Mononuclear cell (primary cell): Measurements from ENCODE around the gene GJB5. TPM values are rescaled to one million over a fixed set of nuclear protein-coding genes. Genes with fewer than 3 reads are reported as not detected.

Experiments
- H3K27me3 ChIP-seq: 2 replicates; pipeline ENCODE4 v1.6.0; 2011; ENCODE audit warnings: low read length, control low read depth; ENCODE audit not compliant: insufficient read depth
- H3K4me1 ChIP-seq: 2 replicates; pipeline ENCODE4 v1.5.1; 2011; ENCODE audit warnings: mild to moderate bottlenecking, low read length, control low read depth; ENCODE audit not compliant: insufficient read depth
- H3K4me3 ChIP-seq: 2 replicates; pipeline ENCODE4 v1.5.1; 2011; ENCODE audit warnings: mild to moderate bottlenecking, low read length, moderate library complexity
- H3K9me3 ChIP-seq: 2 replicates; pipeline ENCODE4 v1.5.1; 2011; ENCODE audit warnings: low read depth, mild to moderate bottlenecking, control low read depth, low read length
- total RNA-seq: library from RNA; depleted of rRNA; stranded (reverse); fragments of >200 nt; gene quantifications from one replicate; pipeline ENCODE4 v1.2.3, GENCODE V29; 2012

Gene GJB5
- total RNA-seq, 1 donor, result not detected

DNA sequence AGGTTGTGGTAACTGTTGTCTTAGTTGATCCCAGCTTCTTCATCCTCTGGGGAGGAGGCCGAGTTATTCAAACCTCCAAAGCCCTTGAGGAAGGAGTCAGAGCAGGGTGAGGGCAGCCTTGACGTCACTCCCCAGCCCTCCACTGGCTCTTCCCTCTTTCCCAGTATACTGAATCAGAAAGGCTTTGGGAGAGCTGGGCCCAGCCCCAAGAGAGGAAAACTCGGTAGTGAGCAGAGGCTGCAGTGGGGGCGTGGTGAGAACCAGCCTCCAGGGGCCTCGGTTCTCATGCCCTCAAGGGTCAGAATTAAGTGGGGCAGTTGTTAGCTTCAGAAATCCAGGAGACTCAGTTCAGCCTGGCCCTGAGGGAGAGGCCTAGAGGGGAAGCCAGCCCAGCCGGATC is 36.1 kb downstream of the GJB5 start:
- H3K27me3 ChIP-seq, result peaks cover 8% of the 10 kb centered on the region
- H3K4me3 ChIP-seq, result no peak overlapping the region
- H3K4me1 ChIP-seq, result no peaks in the 10 kb centered on the region
- no peaks in the 10 kb centered on the region for H3K9me3 ChIP-seq

DNA sequence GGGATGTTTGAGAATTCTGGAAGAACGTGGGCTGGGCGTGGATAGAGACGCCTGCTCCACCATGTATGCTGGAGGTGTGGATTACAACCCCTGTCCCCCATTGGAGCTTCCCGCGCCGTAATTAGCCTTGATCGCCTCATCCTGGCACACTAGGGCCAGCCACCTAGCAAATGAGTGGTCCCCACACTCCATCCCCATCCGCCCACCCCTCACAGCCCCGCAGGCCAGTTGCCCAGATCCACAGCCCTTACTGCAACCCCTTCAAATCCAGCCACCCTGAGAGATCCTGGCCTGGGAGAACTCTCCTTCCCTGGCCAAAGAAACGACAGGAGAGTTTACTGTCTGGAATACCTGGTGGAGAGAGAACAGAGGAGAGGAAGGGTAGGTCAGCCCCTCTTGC is 37.6 kb downstream of the GJB5 start:
- Histone ChIP-seq H3K4me1 (no peaks in the 10 kb centered on the region), H3K9me3 (no peaks in the 10 kb centered on the region), H3K27me3 (peaks cover 8% of the 10 kb centered on the region)

DNA sequence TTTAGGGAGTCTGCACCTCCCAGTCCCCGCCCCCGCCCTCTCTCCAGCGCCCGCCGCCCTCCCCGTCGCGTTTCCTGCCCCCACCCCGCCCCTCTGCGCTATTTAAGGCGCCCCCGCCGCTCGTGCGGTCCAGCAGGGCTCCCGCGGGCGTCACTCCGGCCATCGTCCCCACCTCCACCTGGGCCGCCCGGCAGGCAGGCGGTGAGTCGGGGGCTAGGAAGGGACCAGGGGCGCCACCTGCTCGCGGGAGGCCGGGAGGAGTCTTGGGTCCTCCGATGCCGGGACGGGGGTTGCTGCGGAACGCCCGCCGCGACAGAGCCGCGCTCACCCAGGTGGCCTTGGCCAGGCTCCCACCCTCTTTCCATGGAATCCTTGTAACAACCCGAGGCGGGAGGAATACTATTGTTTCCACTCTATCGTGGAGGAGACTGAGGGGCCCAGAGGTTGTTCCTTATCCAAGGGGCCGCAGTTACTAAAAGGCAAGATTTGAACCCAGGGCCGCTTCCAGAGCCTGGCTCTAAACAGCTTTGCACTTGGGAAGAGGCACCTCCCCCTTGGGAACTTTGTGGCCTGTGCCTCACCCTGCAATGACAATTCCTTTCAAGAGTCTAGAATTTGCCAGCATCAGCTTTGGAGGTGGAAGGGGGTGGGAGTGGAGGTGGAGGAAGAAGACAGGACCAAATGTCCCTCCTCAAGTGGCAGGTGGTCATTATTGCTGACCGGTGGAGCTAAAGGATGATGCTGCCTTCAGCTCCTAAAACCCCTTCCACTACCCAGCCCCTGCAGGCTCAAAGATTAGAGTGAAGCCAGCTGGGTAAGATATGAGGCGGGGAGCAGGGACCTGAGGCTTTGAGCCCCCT is 38.3 kb downstream of the GJB5 start, which contains the start of gene GJA4:
Gene GJA4 (plus strand): TSS at position 132 of the 860 bp plus-strand sequence. CDS start 1,215 bp downstream, outside the sequence.
- no peaks in the 10 kb centered on the region for H3K4me1 ChIP-seq
- peaks cover 8% of the 10 kb centered on the region for H3K27me3 ChIP-seq
- no peak within 1 kb of the TSS for H3K4me3 ChIP-seq

More for the DNA sequence above, 37.6 kb downstream of the GJB5 start:
- no peak overlapping the region for H3K4me3 ChIP-seq

DNA sequence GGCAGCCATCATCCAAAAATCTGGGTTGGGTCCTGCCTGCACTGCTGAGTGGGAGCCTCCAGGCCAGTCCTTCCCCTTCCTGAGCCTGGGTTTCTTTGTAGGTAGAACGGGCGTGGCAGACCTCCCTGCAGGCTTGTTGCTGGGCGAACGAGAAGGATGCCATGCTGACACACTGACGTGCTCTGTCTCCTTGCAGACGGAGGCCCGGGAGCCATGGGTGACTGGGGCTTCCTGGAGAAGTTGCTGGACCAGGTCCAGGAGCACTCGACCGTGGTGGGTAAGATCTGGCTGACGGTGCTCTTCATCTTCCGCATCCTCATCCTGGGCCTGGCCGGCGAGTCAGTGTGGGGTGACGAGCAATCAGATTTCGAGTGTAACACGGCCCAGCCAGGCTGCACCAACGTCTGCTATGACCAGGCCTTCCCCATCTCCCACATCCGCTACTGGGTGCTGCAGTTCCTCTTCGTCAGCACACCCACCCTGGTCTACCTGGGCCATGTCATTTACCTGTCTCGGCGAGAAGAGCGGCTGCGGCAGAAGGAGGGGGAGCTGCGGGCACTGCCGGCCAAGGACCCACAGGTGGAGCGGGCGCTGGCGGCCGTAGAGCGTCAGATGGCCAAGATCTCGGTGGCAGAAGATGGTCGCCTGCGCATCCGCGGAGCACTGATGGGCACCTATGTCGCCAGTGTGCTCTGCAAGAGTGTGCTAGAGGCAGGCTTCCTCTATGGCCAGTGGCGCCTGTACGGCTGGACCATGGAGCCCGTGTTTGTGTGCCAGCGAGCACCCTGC is 39.3 kb downstream of the GJB5 start:
- Histone ChIP-seq H3K4me1 (no peaks in the 10 kb centered on the region), H3K9me3 (no peaks in the 10 kb centered on the region), H3K27me3 (peaks cover 8% of the 10 kb centered on the region), H3K4me3 (no peak overlapping the region)

More for the DNA sequence above, 38.3 kb downstream of the GJB5 start, which contains the start of gene GJA4:
- H3K9me3 ChIP-seq, result no peaks in the 10 kb centered on the region

DNA sequence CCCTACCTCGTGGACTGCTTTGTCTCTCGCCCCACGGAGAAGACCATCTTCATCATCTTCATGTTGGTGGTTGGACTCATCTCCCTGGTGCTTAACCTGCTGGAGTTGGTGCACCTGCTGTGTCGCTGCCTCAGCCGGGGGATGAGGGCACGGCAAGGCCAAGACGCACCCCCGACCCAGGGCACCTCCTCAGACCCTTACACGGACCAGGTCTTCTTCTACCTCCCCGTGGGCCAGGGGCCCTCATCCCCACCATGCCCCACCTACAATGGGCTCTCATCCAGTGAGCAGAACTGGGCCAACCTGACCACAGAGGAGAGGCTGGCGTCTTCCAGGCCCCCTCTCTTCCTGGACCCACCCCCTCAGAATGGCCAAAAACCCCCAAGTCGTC is 39.9 kb downstream of the GJB5 start:
- Histone ChIP-seq H3K27me3 (peaks cover 8% of the 10 kb centered on the region), H3K4me1 (no peaks in the 10 kb centered on the region), H3K9me3 (no peaks in the 10 kb centered on the region), H3K4me3 (no peak overlapping the region)

DNA sequence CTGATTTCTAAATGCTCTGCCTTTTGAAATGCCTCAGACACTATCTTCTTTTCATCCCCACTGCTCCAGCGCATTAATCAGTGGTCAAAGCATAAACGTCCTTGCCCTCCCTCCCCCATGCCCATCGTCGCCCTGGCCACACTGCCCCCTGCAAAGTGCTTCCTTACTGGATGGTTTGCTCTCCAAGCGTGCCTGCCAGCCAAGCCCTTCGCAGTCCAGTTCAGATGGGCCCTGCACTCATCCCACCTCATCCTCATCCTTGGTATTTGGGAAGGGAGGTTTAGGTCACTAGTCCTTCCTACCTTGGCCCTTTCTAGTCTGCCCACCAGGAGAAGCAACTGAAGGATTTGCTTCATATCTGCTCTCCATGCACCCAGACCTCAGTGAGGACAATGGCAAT is 41.1 kb downstream of the GJB5 start:
- Histone ChIP-seq H3K9me3 (no peaks in the 10 kb centered on the region), H3K4me1 (no peaks in the 10 kb centered on the region), H3K27me3 (peaks cover 8% of the 10 kb centered on the region), H3K4me3 (no peak overlapping the region)

DNA sequence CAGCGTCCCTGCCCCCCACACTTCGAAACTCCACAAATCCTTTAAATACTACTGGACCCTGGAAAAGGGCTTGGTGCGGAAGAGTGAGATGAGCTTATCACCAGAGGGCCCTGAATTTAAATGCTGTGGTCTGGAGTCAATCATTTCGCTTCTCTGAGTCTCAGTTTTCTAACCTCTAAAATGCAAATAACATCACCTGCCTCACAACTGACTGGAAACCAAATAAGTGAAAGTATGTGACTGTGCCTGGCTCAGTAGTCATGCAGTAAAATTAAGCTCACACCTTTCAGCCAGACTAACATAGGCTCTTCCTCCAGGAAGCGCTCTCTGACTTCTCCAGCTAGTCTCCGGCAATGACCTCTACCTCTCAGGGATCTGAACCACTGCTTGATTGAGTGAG is 42.1 kb downstream of the GJB5 start:
- no peaks in the 10 kb centered on the region for H3K9me3 ChIP-seq
- no peak overlapping the region for H3K4me3 ChIP-seq
- peaks cover 6% of the 10 kb centered on the region for H3K27me3 ChIP-seq
- H3K4me1 ChIP-seq, result no peaks in the 10 kb centered on the region

DNA sequence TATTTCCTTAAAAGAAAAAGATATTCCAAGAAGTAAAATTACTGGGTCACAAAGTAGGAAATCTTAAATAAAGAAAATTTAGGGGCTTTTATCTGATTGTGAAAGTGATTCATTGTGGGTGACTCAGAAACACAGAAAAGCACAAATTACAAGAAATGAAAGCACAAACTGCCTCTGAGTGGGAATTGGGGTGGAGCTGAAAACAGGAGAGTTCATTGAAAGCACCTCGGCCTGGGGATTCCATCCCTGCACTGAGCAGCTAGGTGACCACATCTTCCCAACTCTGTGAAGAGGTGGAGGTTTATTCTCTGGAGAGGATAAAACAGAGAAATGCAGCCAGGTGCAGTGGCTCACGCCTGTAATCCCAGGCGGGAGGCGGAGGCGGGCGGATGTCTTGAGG is 45.4 kb downstream of the GJB5 start:
- no peaks in the 10 kb centered on the region for H3K27me3 ChIP-seq
- no peaks in the 10 kb centered on the region for H3K9me3 ChIP-seq
- no peak overlapping the region for H3K4me3 ChIP-seq
- no peaks in the 10 kb centered on the region for H3K4me1 ChIP-seq

DNA sequence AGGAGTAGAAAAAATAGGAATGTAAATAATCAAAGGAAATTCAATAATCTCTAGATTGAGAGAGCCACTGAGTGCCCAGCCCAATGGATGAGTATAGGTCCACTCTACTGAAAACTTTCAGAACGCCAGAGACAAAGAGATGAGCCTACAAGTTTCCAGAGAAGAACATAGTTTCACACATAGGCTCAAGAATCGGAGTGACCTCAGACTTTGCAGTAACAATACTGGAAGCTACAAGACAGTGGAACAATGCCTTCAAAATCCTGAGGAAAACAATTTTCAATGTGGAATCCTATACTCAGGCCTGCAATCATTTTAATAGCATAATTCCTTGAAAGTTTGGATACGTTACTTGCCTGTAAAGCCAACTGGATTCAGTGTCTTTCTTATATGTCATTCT is 48.9 kb downstream of the GJB5 start:
- no peaks in the 10 kb centered on the region for H3K9me3 ChIP-seq
- H3K4me3 ChIP-seq, result no peak overlapping the region
- H3K27me3 ChIP-seq, result no peaks in the 10 kb centered on the region
- no peaks in the 10 kb centered on the region for H3K4me1 ChIP-seq

DNA sequence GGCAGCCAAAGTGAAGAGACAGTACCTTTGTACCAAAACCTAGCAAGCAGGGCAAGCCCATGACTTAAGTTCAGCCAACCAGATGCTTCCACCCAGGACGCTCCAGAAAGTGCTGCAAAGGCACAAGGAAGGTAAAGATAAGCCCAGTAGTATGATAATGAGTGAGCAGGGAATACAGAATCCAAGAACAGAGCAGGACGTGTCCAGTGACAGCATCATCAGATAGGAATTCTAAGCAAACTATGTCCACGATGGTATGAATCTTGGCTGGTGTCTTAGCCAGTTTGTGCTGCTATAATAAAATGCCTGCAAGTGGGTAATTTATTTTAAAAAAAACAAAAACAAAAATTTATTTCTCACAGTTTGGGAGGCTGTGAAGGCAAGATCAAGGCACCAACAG is 51.5 kb downstream of the GJB5 start:
- Histone ChIP-seq H3K27me3 (no peaks in the 10 kb centered on the region), H3K9me3 (no peaks in the 10 kb centered on the region), H3K4me1 (no peaks in the 10 kb centered on the region)

More for the DNA sequence above, 51.5 kb downstream of the GJB5 start:
- no peak overlapping the region for H3K4me3 ChIP-seq

Other genes with a start within 250 kb of the GJB5 start
- not detected for gene GJB4, start 4.7 kb downstream of the GJB5 start, total RNA-seq
- not detected for gene GJB3, start 26.2 kb downstream of the GJB5 start, total RNA-seq
- 0.10 TPM for gene GJA4, start 38.0 kb downstream of the GJB5 start, total RNA-seq
- 22.1 TPM for gene SMIM12, start 104.7 kb downstream of the GJB5 start, total RNA-seq
- gene DLGAP3, start 174.6 kb downstream of the GJB5 start, total RNA-seq, result 0.21 TPM
- 4.3 TPM for gene TMEM35B, start 230.3 kb downstream of the GJB5 start, total RNA-seq